AG04450 (cell line): Measurements from ENCODE around the gene ME1. TPM values are rescaled to one million over a fixed set of nuclear protein-coding genes. Genes with fewer than 3 reads are reported as not detected.
A peak's percentile ranks its signal among the peaks of the same experiment; 100 is the strongest.

Source experiments
- CTCF ChIA-PET: fragments of 300-600, 350-600 bp; formaldehyde crosslinking; extraction: SDS; loops from one replicate; lab custom pipeline; 2022; ENCODE audit warnings: antibody characterized with exemption, inconsistent platforms; lab: Charles Lee
- POLR2A ChIA-PET: fragments of 350-600 bp; formaldehyde crosslinking; extraction: SDS; loops from one replicate; lab custom pipeline; 2021; ENCODE audit warnings: antibody characterized with exemption, inconsistent platforms; lab: Yijun Ruan, JAX
- DNase-seq: peaks from one replicate; pipeline ENCODE4 v3.0.0-alpha.2; 2011; ENCODE audit warnings: low read depth, low spot score
- H3K27ac ChIP-seq: one replicate; pipeline ENCODE4 v1.5.1; 2012; ENCODE audit warnings: low read depth, low read length, control low read depth
- H3K27me3 ChIP-seq: one replicate; pipeline ENCODE4 v1.6.0; 2012; ENCODE audit warnings: low read length; ENCODE audit not compliant: control insufficient read depth, insufficient read depth
- H3K4me3 ChIP-seq: 2 replicates; pipeline ENCODE4 v1.5.1; 2011; ENCODE audit warnings: mild to moderate bottlenecking, low read depth, low read length, control low read depth
- H3K9me3 ChIP-seq: 2 replicates; pipeline ENCODE4 v1.5.1; 2012; ENCODE audit warnings: low read length; ENCODE audit not compliant: control insufficient read depth, insufficient read depth
- CTCF ChIP-seq: IDR thresholded peaks from 2 replicates; pipeline ENCODE4 v1.5.1; 2011; ENCODE audit warnings: low read depth, low read length, control low read depth, inconsistent platforms
- polyA plus RNA-seq: library from polyadenylated mRNA; depleted of rRNA; stranded (reverse); fragments of >200 nt; gene quantifications from 2 replicates; pipeline ENCODE4 v1.2.3, GENCODE V29; 2011

The ME1 gene
- polyA plus RNA-seq, 1 experiment: 31.8 TPM

GRCh38 chr6:83424392-83425018 lies 6.3 kb downstream of the ME1 start:
- no peak overlapping the region for H3K27ac ChIP-seq
- ChIA-PET POLR2A (no interaction called here), CTCF (interaction anchor here (2.3 to 9.1 kb wide), 2 partner anchors 88 to 358 kb away, joined by 7 to 259 read pairs; partner anchors contain the start of genes PRSS35 and UBE3D)
- H3K4me3 ChIP-seq: no peak overlapping the region
- DNase-seq: no peak
- no peak for TF ChIP-seq CTCF
- peaks cover 4% of the 10 kb centered on the region; the same call in 1 of the 2 replicates for H3K9me3 ChIP-seq
- H3K27me3 ChIP-seq: no peaks in the 10 kb centered on the region

- ChIA-PET POLR2A (interaction anchor here (0.7 kb wide), 1 partner anchor 93 kb away, joined by 3 read pairs; no protein-coding TSS in a partner anchor), CTCF (interaction anchor here (0.7 to 9.1 kb wide), 22 partner anchors 9 to 352 kb away, joined by 3 to 259 read pairs (median 5); partner anchors contain the start of genes DOP1A, PRSS35 and UBE3D)
- DNase-seq: peak; percentile 39
- Histone ChIP-seq H3K27me3 (no peaks in the 10 kb centered on the region), H3K27ac (no peak overlapping the region), H3K4me3 (no peak overlapping the region), H3K9me3 (no peaks in the 10 kb centered on the region)
- peak; percentile 77 for TF ChIP-seq CTCF
Measured at GRCh38 chr6:83417880-83418663, 12.8 kb downstream of the ME1 start.

DNA sequence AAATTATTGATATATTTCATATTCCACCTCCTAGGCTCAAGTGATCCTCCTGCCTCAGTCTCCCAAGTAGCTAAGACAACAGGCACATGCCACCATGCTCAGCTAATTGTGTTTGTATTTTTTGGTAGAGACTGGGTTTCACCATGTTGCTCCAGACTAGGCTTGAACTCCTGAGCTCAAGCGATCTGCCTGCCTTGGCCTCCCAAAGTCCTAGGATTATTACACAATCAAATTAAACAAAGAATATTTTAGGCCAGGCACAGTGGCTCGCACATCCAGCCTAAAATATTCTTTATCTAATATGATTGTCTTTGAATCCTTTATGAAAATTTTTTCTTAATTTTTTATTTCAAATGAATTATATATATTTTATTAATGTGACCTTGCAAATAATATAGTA lies 17.8 kb downstream of the ME1 start:
- ChIA-PET CTCF (interaction anchor here (0.6 to 4.0 kb wide), 7 partner anchors 24 to 347 kb away, joined by 3 to 22 read pairs (median 5); partner anchors contain the start of gene PRSS35), POLR2A (no interaction called here)
- Histone ChIP-seq H3K9me3 (no peaks in the 10 kb centered on the region), H3K27ac (no peak overlapping the region), H3K4me3 (no peak overlapping the region), H3K27me3 (no peaks in the 10 kb centered on the region)
- TF ChIP-seq CTCF: no peak
- no peak for DNase-seq

- no peak for DNase-seq
- Histone ChIP-seq H3K4me3 (no peak overlapping the region), H3K27ac (no peak overlapping the region), H3K9me3 (no peaks in the 10 kb centered on the region), H3K27me3 (no peaks in the 10 kb centered on the region)
- ChIA-PET CTCF (no interaction called here), POLR2A (no interaction called here)
- TF ChIP-seq CTCF: no peak
Measured at GRCh38 chr6:83411731-83412130, 19.1 kb downstream of the ME1 start.

- H3K27ac ChIP-seq: no peak overlapping the region
- DNase-seq: no peak
- ChIA-PET POLR2A (no interaction called here), CTCF (interaction anchor here (1.0 kb wide), 1 partner anchor 338 kb away, joined by 3 read pairs; the partner anchor contains the start of gene UBE3D)
- no peak for TF ChIP-seq CTCF
- no peak overlapping the region for H3K4me3 ChIP-seq
- no peaks in the 10 kb centered on the region for H3K27me3 ChIP-seq
- H3K9me3 ChIP-seq: peaks cover 4% of the 10 kb centered on the region; the same call in 1 of the 2 replicates
Measured at GRCh38 chr6:83403191-83403590, 27.7 kb downstream of the ME1 start.
